GM23338 (cell line): ENCODE measurements around the gene SENP8. TPM values are rescaled to one million over a fixed set of nuclear protein-coding genes. Genes with fewer than 3 reads are reported as not detected.

Experiments used
- ATAC-seq: fragments of 200-7000 bp; cut with Tn5 transposase; 3 replicates; pipeline ENCODE4 v1.9.1; 2020
- DNase-seq: peaks from one replicate; pipeline ENCODE4 v3.0.0-alpha.2; 2015; ENCODE audit warnings: low spot score
- H2AFZ ChIP-seq: fragments of 200-600 bp; sonication (generic); 2 replicates; pipeline ENCODE4 v1.8.0; 2016; ENCODE audit warnings: antibody characterized with exemption, mild to moderate bottlenecking, moderate library complexity
- H3F3A ChIP-seq: fragments of 200-600 bp; sonication (generic); replicated peaks from 2 replicates; pipeline ENCODE4 v1.8.0; 2017; ENCODE audit warnings: antibody characterized with exemption, mixed run types, low read depth
- H3K27ac ChIP-seq: fragments of 200-600 bp; sonication (generic); 2 replicates; pipeline ENCODE4 v1.6.1; 2016; ENCODE audit warnings: low read depth
- H3K27me3 ChIP-seq: fragments of 200-600 bp; sonication (generic); 2 replicates; pipeline ENCODE4 v1.8.0; 2016; ENCODE audit warnings: mild to moderate bottlenecking, mixed run types, moderate library complexity; ENCODE audit not compliant: insufficient read depth
- H3K36me3 ChIP-seq: fragments of 200-600 bp; sonication (generic); 2 replicates; pipeline ENCODE4 v1.8.0; 2016; ENCODE audit warnings: mild to moderate bottlenecking; ENCODE audit not compliant: insufficient read depth
- H3K4me1 ChIP-seq: fragments of 200-600 bp; sonication (generic); 2 replicates; pipeline ENCODE4 v1.8.0; 2016; ENCODE audit warnings: mild to moderate bottlenecking, moderate library complexity; ENCODE audit not compliant: insufficient read depth
- H3K4me2 ChIP-seq: fragments of 200-600 bp; sonication (generic); 2 replicates; pipeline ENCODE4 v1.7.1; 2017; ENCODE audit warnings: mixed run types
- H3K4me3 ChIP-seq: fragments of 200-600 bp; sonication (generic); 2 replicates; pipeline ENCODE4 v1.6.1; 2016; ENCODE audit warnings: mixed run types
- H3K79me2 ChIP-seq: fragments of 200-600 bp; sonication (generic); replicated peaks from 2 replicates; pipeline ENCODE4 v1.8.0; 2017; ENCODE audit warnings: mild to moderate bottlenecking; ENCODE audit not compliant: insufficient read depth
- H3K9me2 ChIP-seq: fragments of 200-600 bp; sonication (generic); 2 replicates; pipeline ENCODE4 v1.8.0; 2017; ENCODE audit not compliant: insufficient read depth
- H4K20me1 ChIP-seq: fragments of 200-600 bp; sonication (generic); replicated peaks from 2 replicates; pipeline ENCODE4 v1.8.0; 2017; ENCODE audit warnings: mild to moderate bottlenecking; ENCODE audit not compliant: insufficient read depth
- H3K27ac Mint-ChIP-seq: 2 replicates; pipeline ENCODE4 v1.8.0; 2020; ENCODE audit warnings: inconsistent platforms, mild to moderate bottlenecking, moderate library complexity, mixed read lengths
- H3K27me3 Mint-ChIP-seq: 3 replicates; pipeline ENCODE4 v1.8.0; 2022; ENCODE audit warnings: low read depth, mild to moderate bottlenecking, moderate library complexity, mixed read lengths, inconsistent platforms; ENCODE audit not compliant: insufficient read depth, poor library complexity
- H3K36me3 Mint-ChIP-seq: 3 replicates; pipeline ENCODE4 v1.8.0; 2021; ENCODE audit warnings: low read depth, mild to moderate bottlenecking, inconsistent platforms, moderate library complexity, mixed read lengths
- H3K4me1 Mint-ChIP-seq: 3 replicates; pipeline ENCODE4 v1.8.0; 2020; ENCODE audit warnings: mild to moderate bottlenecking, inconsistent platforms, mixed read lengths
- H3K4me3 Mint-ChIP-seq: 3 replicates; pipeline ENCODE4 v1.8.0; 2021; ENCODE audit warnings: moderate library complexity, mild to moderate bottlenecking, inconsistent platforms, mixed read lengths
- H3K9me3 Mint-ChIP-seq: 3 replicates; pipeline ENCODE4 v1.8.0; 2020; ENCODE audit warnings: moderate library complexity, mild to moderate bottlenecking, inconsistent platforms, mixed read lengths
- CREB1 ChIP-seq: fragments of 250-450 bp; sonication (Bioruptor Pico); IDR thresholded peaks from 2 replicates; pipeline ENCODE4 v1.5.0; 2020; ENCODE audit warnings: low read depth, mild to moderate bottlenecking, moderate library complexity
- EZH2 ChIP-seq: fragments of 200-600 bp; sonication (generic); IDR thresholded peaks from one replicate; pipeline ENCODE4 v1.8.0; 2017; ENCODE audit warnings: antibody characterized with exemption, mild to moderate bottlenecking, low read depth; ENCODE audit not compliant: unreplicated experiment
- EZH2phosphoT487 ChIP-seq: fragments of 200-600 bp; sonication (generic); IDR thresholded peaks from one replicate; pipeline ENCODE4 v1.8.1; 2018; ENCODE audit warnings: antibody characterized with exemption; ENCODE audit not compliant: unreplicated experiment
- JUNB ChIP-seq: IDR thresholded peaks from one replicate; pipeline ENCODE4 v1.6.1; 2016; ENCODE audit warnings: antibody characterized with exemption; ENCODE audit not compliant: unreplicated experiment
- NANOG ChIP-seq: IDR thresholded peaks from 2 replicates; pipeline ENCODE4 v1.6.1; 2016; ENCODE audit warnings: antibody characterized with exemption, borderline replicate concordance
- POLR2AphosphoS5 ChIP-seq: IDR thresholded peaks from 2 replicates; pipeline ENCODE4 v1.6.1; 2016; ENCODE audit warnings: antibody characterized with exemption, low read depth
- STAT1 ChIP-seq: IDR thresholded peaks from one replicate; pipeline ENCODE4 v1.6.1; 2016; ENCODE audit warnings: antibody characterized with exemption; ENCODE audit not compliant: unreplicated experiment
- ZNF114 ChIP-seq: fragments of 250-450 bp; sonication (Bioruptor Pico); IDR thresholded peaks from 2 replicates; pipeline ENCODE4 v1.5.0; 2020; ENCODE audit warnings: mild to moderate bottlenecking, moderate library complexity
- ZNF331 ChIP-seq: fragments of 250-450 bp; sonication (Bioruptor Pico); IDR thresholded peaks from 2 replicates; pipeline ENCODE4 v1.5.0; 2020; ENCODE audit warnings: low read depth, mild to moderate bottlenecking, moderate library complexity
- ZNF462 ChIP-seq: fragments of 250-450 bp; sonication (Bioruptor Pico); IDR thresholded peaks from 2 replicates; pipeline ENCODE4 v1.5.0; 2020; ENCODE audit warnings: mild to moderate bottlenecking, moderate library complexity
- polyA plus RNA-seq: library from polyadenylated mRNA; unstranded; fragments of >200 nt; fragmentation: Nextera tagmentation; extraction: Ambion mirVana; gene quantifications from 2 replicates; pipeline ENCODE4 v1.2.1, GENCODE V29; 2016
- total RNA-seq: library from RNA; depleted of rRNA; stranded (reverse); fragments of >200 nt; shearing (Covaris generic); gene quantifications from 2 replicates; pipeline ENCODE4 v1.2.3, GENCODE V29; 2014; rRNA removed
- TF ChIP-seq, protein P1 (sequence below): IDR thresholded peaks from 2 replicates; pipeline ENCODE4 v1.6.1; 2016; ENCODE audit warnings: antibody characterized with exemption

Gene SENP8
- total and polyA plus RNA-seq, 2 experiments from 2014 or later: 3.1 to 7.7 TPM

DNA sequence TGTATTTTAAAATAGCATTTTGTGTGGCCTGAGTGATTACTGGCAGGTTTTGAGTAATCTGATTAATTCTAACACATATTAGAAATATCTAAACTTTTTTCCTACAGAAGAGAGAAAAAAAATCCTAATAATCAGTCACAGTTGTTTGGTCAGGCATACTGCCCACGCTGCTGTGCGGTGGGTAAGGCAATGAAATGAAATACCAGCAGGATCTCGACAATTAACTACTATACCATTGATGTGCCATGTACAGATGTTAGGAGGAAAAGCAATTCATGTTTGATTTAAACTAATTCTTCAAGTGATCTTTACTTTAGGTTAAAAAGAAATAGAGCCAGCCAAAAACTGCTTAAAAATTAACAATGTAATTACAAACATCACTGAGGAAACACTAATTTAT is 74.2 kb downstream of the SENP8 start:
- Histone ChIP-seq H3K36me3 (no peaks in the 10 kb centered on the region), H3K4me2 (no peak overlapping the region), H3K79me2 (no peaks in the 10 kb centered on the region), H3K27ac (no peak overlapping the region), H3K4me3 (no peak overlapping the region), H3K4me1 (peaks cover 6% of the 10 kb centered on the region; the same call in 1 of the 2 replicates), H2AFZ (no peak overlapping the region), H3F3A (peaks cover 13% of the 10 kb centered on the region; the same call in 1 of the 2 replicates), H3K9me2 (no peaks in the 10 kb centered on the region), H3K27me3 (peaks cover 21% of the 10 kb centered on the region), H4K20me1 (no peaks in the 10 kb centered on the region)
- Mint-ChIP-seq H3K4me3 (no peak overlapping the region), H3K4me1 (peaks cover 17% of the 10 kb centered on the region), H3K27ac (no peak overlapping the region), H3K36me3 (no peaks in the 10 kb centered on the region), H3K9me3 (no peaks in the 10 kb centered on the region; the same call in 2 of the 3 replicates), H3K27me3 (peaks cover 31% of the 10 kb centered on the region)
- DNase-seq: no peak
- TF ChIP-seq ZNF114 (CRISPR knock-in tag): no peak
- no peak for TF ChIP-seq STAT1
- TF ChIP-seq POLR2AphosphoS5: no peak
- no peak for TF ChIP-seq CREB1 (CRISPR knock-in tag)
- TF ChIP-seq ZNF331: no peak
- no peak for TF ChIP-seq NANOG
- no peak for TF ChIP-seq EZH2phosphoT487
- TF ChIP-seq EZH2: no peak
- TF ChIP-seq ZNF462 (CRISPR knock-in tag): no peak
- TF ChIP-seq, protein P1, sequence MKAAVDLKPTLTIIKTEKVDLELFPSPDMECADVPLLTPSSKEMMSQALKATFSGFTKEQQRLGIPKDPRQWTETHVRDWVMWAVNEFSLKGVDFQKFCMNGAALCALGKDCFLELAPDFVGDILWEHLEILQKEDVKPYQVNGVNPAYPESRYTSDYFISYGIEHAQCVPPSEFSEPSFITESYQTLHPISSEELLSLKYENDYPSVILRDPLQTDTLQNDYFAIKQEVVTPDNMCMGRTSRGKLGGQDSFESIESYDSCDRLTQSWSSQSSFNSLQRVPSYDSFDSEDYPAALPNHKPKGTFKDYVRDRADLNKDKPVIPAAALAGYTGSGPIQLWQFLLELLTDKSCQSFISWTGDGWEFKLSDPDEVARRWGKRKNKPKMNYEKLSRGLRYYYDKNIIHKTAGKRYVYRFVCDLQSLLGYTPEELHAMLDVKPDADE: no peak
- no peak for TF ChIP-seq JUNB
- no peak for ATAC-seq

Other genes starting within 250 kb of the SENP8 start
- 30.2 and 32.8 TPM in 2 replicates for gene MYO9A, start 253 bp upstream of the SENP8 start, total RNA-seq
- 8.1 and 11.6 TPM in 2 replicates for gene MYO9A, start 253 bp upstream of the SENP8 start, polyA plus RNA-seq
- 2.8 and 3.3 TPM in 2 replicates for gene GRAMD2A, start 79.4 kb downstream of the SENP8 start, total RNA-seq
- gene GRAMD2A, start 79.4 kb downstream of the SENP8 start, polyA plus RNA-seq: 0.70 and 0.71 TPM in 2 replicates
- gene PKM, start 112.8 kb downstream of the SENP8 start, total RNA-seq: 1,067 and 1,137 TPM in 2 replicates
- gene PKM, start 112.8 kb downstream of the SENP8 start, polyA plus RNA-seq: 432 and 445 TPM in 2 replicates
- gene PARP6, start 154.2 kb downstream of the SENP8 start, total RNA-seq: 17.8 and 28.1 TPM in 2 replicates
- 18.3 and 27.6 TPM in 2 replicates for gene PARP6, start 154.2 kb downstream of the SENP8 start, polyA plus RNA-seq
- gene CELF6, start 201.8 kb downstream of the SENP8 start, total RNA-seq: 0.14 TPM in 1 of 2 replicates, not detected in the other
- not detected in 2 replicates for gene CELF6, start 201.8 kb downstream of the SENP8 start, polyA plus RNA-seq